ENCODE data around the gene CFAP299. TPM values are rescaled to one million over a fixed set of nuclear protein-coding genes. Genes with fewer than 3 reads are reported as not detected.

The CFAP299 gene
- total RNA-seq, 4 donors from 2014 or later: not detected

- H3K4me3 ChIP-seq: no peak overlapping the region
Observed at GRCh38 chr4:80324171-80324570, 11.4 kb upstream of the CFAP299 start.

GRCh38 chr4:80331693-80332092 is 3.8 kb upstream of the CFAP299 start:
- peaks cover 39% of the 10 kb centered on the region for H3K27me3 ChIP-seq
- 79% methylated on average over 2 of the region's 2 CpGs for WGBS

More at GRCh38 chr4:80324171-80324570, 11.4 kb upstream of the CFAP299 start:
- no peak for TF ChIP-seq POLR2AphosphoS5 (IDR thresholded peaks at IDR 0.05)
- WGBS: 84% methylated on average over 6 of the region's 6 CpGs
- peaks cover 3% of the 10 kb centered on the region for H3K27me3 ChIP-seq
- no peak for DNase-seq (ENCODE audit: low spot score in 2 of 2)
- no peaks in the 10 kb centered on the region for H3K36me3 ChIP-seq
- H3K4me1 ChIP-seq: no peaks in the 10 kb centered on the region
- no peaks in the 10 kb centered on the region for H3K9me3 ChIP-seq
- no peak overlapping the region for H3K27ac ChIP-seq

GRCh38 chr4:80333121-80333520 is 2.4 kb upstream of the CFAP299 start:
- Histone ChIP-seq H3K4me3 (no peak overlapping the region), H3K27ac (no peak overlapping the region), H3K27me3 (peaks cover 40% of the 10 kb centered on the region), H3K4me1 (peaks cover 13% of the 10 kb centered on the region), H3K9me3 (no peaks in the 10 kb centered on the region), H3K36me3 (no peaks in the 10 kb centered on the region)
- no peak for TF ChIP-seq EP300 (IDR thresholded peaks at IDR 0.05)
- no peak for TF ChIP-seq POLR2AphosphoS5 (IDR thresholded peaks at IDR 0.05)
- TF ChIP-seq CTCF (IDR thresholded peaks at IDR 0.05): no peak
- no peak for TF ChIP-seq POLR2A (IDR thresholded peaks at IDR 0.05)
- DNase-seq (ENCODE audit: low spot score in 2 of 2): no peak
- WGBS: 72% methylated on average over 4 of the region's 4 CpGs

More at GRCh38 chr4:80331693-80332092, 3.8 kb upstream of the CFAP299 start:
- DNase-seq (ENCODE audit: low spot score in 2 of 2): no peak
- no peaks in the 10 kb centered on the region for H3K36me3 ChIP-seq
- H3K9me3 ChIP-seq: no peaks in the 10 kb centered on the region
- H3K4me3 ChIP-seq: no peak overlapping the region
- no peak for TF ChIP-seq CTCF (IDR thresholded peaks at IDR 0.05)
- no peak for TF ChIP-seq POLR2AphosphoS5 (IDR thresholded peaks at IDR 0.05)
- TF ChIP-seq POLR2A (IDR thresholded peaks at IDR 0.05): no peak
- no peak for TF ChIP-seq EP300 (IDR thresholded peaks at IDR 0.05)
- H3K4me1 ChIP-seq: peaks cover 13% of the 10 kb centered on the region
- H3K27ac ChIP-seq: no peak overlapping the region

- TF ChIP-seq POLR2AphosphoS5 (IDR thresholded peaks at IDR 0.05) (no peak), POLR2A (IDR thresholded peaks at IDR 0.05) (no peak), CTCF (IDR thresholded peaks at IDR 0.05) (no peak)
- no peaks in the 10 kb centered on the region for H3K36me3 ChIP-seq
- WGBS: 74% methylated on average over 1 of the region's 1 CpG
Observed at GRCh38 chr4:80334568-80334967, 962 bp upstream of the CFAP299 start.

GRCh38 chr4:80335226-80335553 is 340 bp upstream of the CFAP299 start:
- Histone ChIP-seq H3K36me3 (no peaks in the 10 kb centered on the region), H3K9me3 (no peaks in the 10 kb centered on the region), H3K27ac (no peak overlapping the region), H3K4me3 (peak overlapping the region; percentile 58), H3K27me3 (peaks cover 34% of the 10 kb centered on the region), H3K4me1 (peaks cover 13% of the 10 kb centered on the region)
- WGBS: 21% methylated on average over 3 of the region's 3 CpGs
- TF ChIP-seq POLR2AphosphoS5 (IDR thresholded peaks at IDR 0.05) (no peak), CTCF (IDR thresholded peaks at IDR 0.05) (no peak), POLR2A (IDR thresholded peaks at IDR 0.05) (no peak), EP300 (IDR thresholded peaks at IDR 0.05) (no peak)
- no peak for DNase-seq (ENCODE audit: low spot score in 2 of 2)

More at GRCh38 chr4:80334568-80334967, 962 bp upstream of the CFAP299 start:
- H3K4me1 ChIP-seq: peaks cover 13% of the 10 kb centered on the region
- H3K9me3 ChIP-seq: no peaks in the 10 kb centered on the region
- H3K4me3 ChIP-seq: no peak overlapping the region
- H3K27me3 ChIP-seq: peaks cover 41% of the 10 kb centered on the region
- no peak for DNase-seq (ENCODE audit: low spot score in 2 of 2)
- no peak overlapping the region for H3K27ac ChIP-seq

- WGBS: 12% methylated on average over 10 of the region's 10 CpGs
- peaks cover 39% of the 10 kb centered on the region for H3K27me3 ChIP-seq
- no peaks in the 10 kb centered on the region for H3K9me3 ChIP-seq
- no peaks in the 10 kb centered on the region for H3K36me3 ChIP-seq
- H3K4me3 ChIP-seq: peak overlapping the region; percentile 58
- peaks cover 13% of the 10 kb centered on the region for H3K4me1 ChIP-seq
- H3K27ac ChIP-seq: no peak overlapping the region
- no peak for TF ChIP-seq POLR2AphosphoS5 (IDR thresholded peaks at IDR 0.05)
- TF ChIP-seq CTCF (IDR thresholded peaks at IDR 0.05): no peak
- TF ChIP-seq EP300 (IDR thresholded peaks at IDR 0.05): no peak
- no peak for TF ChIP-seq POLR2A (IDR thresholded peaks at IDR 0.05)
- DNase-seq (ENCODE audit: low spot score in 2 of 2): no peak
Observed at GRCh38 chr4:80336582-80336981, 1.1 kb downstream of the CFAP299 start.
